ENCODE data around the gene LRRC52. TPM values are rescaled to one million over a fixed set of nuclear protein-coding genes. Genes with fewer than 3 reads are reported as not detected.

The LRRC52 gene
- polyA plus RNA-seq, 1 of the 3 experiments (the other 2 are of a cell fraction), result not detected

DNA sequence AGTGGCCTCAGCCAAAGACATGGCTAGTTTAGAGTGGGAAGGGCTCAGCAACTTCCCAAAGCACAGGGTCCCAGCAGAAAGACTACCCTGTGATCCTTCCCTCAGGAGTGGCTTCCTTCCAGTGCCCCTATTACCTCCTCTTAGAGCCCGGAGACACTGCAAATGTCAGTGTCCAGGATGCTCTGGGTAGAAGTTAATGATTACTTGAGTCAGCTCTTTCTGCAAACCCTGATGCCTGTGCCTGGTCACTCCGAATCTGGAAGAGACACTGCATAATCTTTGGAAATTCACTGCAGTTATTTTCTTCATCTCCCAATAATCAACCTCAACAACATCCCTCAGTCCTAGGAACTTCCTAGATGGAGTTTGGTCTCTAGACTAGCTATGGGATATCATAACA lies 60.0 kb downstream of the LRRC52 start (continued):
- TF ChIP-seq CTCF (IDR thresholded peaks at IDR 0.05) (no peak), TEAD4 (IDR thresholded peaks at IDR 0.05; ENCODE audit: borderline replicate concordance, insufficient read depth) (no peak), ELF1 (IDR thresholded peaks at IDR 0.05) (no peak)
- TF ChIP-seq, protein P1, sequence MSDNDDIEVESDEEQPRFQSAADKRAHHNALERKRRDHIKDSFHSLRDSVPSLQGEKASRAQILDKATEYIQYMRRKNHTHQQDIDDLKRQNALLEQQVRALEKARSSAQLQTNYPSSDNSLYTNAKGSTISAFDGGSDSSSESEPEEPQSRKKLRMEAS (IDR thresholded peaks at IDR 0.05; ENCODE audit: low read depth), result no peak

DNA sequence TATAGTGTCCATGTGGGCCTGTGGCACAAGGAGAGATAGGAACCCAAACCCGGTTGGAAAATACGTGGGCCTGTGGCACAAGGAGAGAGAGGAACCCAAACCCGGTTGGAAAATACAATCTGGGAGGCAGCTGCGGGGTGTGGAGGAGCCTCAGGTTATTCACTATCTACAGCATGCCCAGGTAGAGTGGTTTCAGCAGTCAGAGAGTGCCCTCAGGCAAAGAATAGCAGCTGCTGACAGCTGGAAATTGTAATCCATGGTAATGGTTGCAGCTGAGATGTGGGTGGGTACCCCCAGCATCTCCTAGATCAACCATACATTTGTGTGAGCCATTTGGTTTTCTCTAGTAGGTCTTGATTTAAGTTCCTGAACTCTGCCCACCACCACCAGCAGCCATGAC lies 61.4 kb downstream of the LRRC52 start:
- Histone ChIP-seq H2AFZ (ENCODE audit: low read depth) (no peak overlapping the region), H4K20me1 (ENCODE audit: insufficient read depth) (no peaks in the 10 kb centered on the region), H3K4me3 (ENCODE audit: low read depth in 2 of 2, low read length in 1 of 2) (no peak overlapping the region), H3K27me3 (ENCODE audit: insufficient read depth) (no peaks in the 10 kb centered on the region), H3K4me2 (no peak overlapping the region), H3K36me3 (replicated peaks in 1 of 2; ENCODE audit: control insufficient read depth in 1 of 2, insufficient read depth in 2 of 2, low read length in 1 of 2) (no peaks in the 10 kb centered on the region), H3K4me1 (ENCODE audit: control insufficient read depth in 1 of 2, insufficient read depth in 2 of 2, low read depth in 1 of 2, low read length in 1 of 2) (no peaks in the 10 kb centered on the region), H3K79me2 (ENCODE audit: insufficient read depth) (no peaks in the 10 kb centered on the region), H3K9ac (no peak overlapping the region), H3F3A (replicated peaks; ENCODE audit: insufficient read depth) (no peaks in the 10 kb centered on the region), H3K9me2 (no peaks in the 10 kb centered on the region), H3K9me3 (no peaks in the 10 kb centered on the region), H3K27ac (ENCODE audit: low read depth in 2 of 2, low read length in 1 of 2) (no peak overlapping the region)
- WGBS (ENCODE audit: low lambda C conversion rate), result 56% methylated on average over 4 of the region's 4 CpGs
- POLR2A ChIA-PET, result no interaction called here
- no peak for DNase-seq
- CTCF ChIA-PET, result interaction anchor here (1.5 kb wide), 2 partner anchors 12 to 319 kb away, joined by 3 read pairs; no protein-coding TSS in a partner anchor
- TF ChIP-seq JUND (IDR thresholded peaks at IDR 0.05), result no peak
- no peak for TF ChIP-seq TCF12 (IDR thresholded peaks at IDR 0.05)
- TF ChIP-seq EZH2phosphoT487 (IDR thresholded peaks at IDR 0.05; ENCODE audit: borderline replicate concordance, low read depth), result no peak
- no peak for TF ChIP-seq USF1 (IDR thresholded peaks at IDR 0.05; ENCODE audit: borderline replicate concordance, low read depth)
- no peak for TF ChIP-seq FOXJ3 (CRISPR knock-in tag; IDR thresholded peaks at IDR 0.05)
- TF ChIP-seq, protein P2, sequence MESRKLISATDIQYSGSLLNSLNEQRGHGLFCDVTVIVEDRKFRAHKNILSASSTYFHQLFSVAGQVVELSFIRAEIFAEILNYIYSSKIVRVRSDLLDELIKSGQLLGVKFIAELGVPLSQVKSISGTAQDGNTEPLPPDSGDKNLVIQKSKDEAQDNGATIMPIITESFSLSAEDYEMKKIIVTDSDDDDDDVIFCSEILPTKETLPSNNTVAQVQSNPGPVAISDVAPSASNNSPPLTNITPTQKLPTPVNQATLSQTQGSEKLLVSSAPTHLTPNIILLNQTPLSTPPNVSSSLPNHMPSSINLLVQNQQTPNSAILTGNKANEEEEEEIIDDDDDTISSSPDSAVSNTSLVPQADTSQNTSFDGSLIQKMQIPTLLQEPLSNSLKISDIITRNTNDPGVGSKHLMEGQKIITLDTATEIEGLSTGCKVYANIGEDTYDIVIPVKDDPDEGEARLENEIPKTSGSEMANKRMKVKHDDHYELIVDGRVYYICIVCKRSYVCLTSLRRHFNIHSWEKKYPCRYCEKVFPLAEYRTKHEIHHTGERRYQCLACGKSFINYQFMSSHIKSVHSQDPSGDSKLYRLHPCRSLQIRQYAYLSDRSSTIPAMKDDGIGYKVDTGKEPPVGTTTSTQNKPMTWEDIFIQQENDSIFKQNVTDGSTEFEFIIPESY (IDR thresholded peaks at IDR 0.05; ENCODE audit: borderline replicate concordance, low read depth), result no peak
- TF ChIP-seq YY1 (IDR thresholded peaks at IDR 0.05; ENCODE audit: low read depth), result no peak
- TF ChIP-seq IRF3 (IDR thresholded peaks at IDR 0.05; ENCODE audit: low read depth, low read length), result no peak
- TF ChIP-seq SIN3A (IDR thresholded peaks at IDR 0.05; ENCODE audit: borderline replicate concordance, low read depth, low read length), result no peak
- TF ChIP-seq RFX5 (IDR thresholded peaks at IDR 0.05; ENCODE audit: low read length), result no peak
- TF ChIP-seq RXRA (IDR thresholded peaks at IDR 0.05; ENCODE audit: borderline replicate concordance, low read depth), result no peak
- TF ChIP-seq, protein P3, sequence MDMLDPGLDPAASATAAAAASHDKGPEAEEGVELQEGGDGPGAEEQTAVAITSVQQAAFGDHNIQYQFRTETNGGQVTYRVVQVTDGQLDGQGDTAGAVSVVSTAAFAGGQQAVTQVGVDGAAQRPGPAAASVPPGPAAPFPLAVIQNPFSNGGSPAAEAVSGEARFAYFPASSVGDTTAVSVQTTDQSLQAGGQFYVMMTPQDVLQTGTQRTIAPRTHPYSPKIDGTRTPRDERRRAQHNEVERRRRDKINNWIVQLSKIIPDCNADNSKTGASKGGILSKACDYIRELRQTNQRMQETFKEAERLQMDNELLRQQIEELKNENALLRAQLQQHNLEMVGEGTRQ (IDR thresholded peaks at IDR 0.05; ENCODE audit: borderline replicate concordance, low read depth, low read length), result no peak
- no peak for TF ChIP-seq FOSL2 (IDR thresholded peaks at IDR 0.05; ENCODE audit: borderline replicate concordance, low read depth)
- no peak for TF ChIP-seq ELF1 (IDR thresholded peaks at IDR 0.05)
- no peak for TF ChIP-seq PBX3 (IDR thresholded peaks at IDR 0.05)
- TF ChIP-seq EP300 (IDR thresholded peaks at IDR 0.05; ENCODE audit: borderline replicate concordance in 1 of 2, low read depth in 1 of 2, low read length in 1 of 2), result no peak
- TF ChIP-seq NFIC (IDR thresholded peaks at IDR 0.05; ENCODE audit: borderline replicate concordance), result no peak

Data from SK-N-SH (cell line).